Measurements from ENCODE around the gene MYO10.

- TF ChIP-seq CTCF (IDR thresholded peaks at IDR 0.05) (no peak), POLR2A (IDR thresholded peaks at IDR 0.05) (no peak)
These were observed 254.2 kb downstream of the MYO10 start for GRCh38 chr5:16681876-16682275.
